AG04449 (cell line): ENCODE data around the gene SLCO2B1.
"Not testable (repeated sequence)": the region's sequence is repeated elsewhere in the genome, so short reads cannot be mapped to it uniquely, and the experiment has no call there.

Experiments used
- CTCF ChIA-PET: fragments of 350-600 bp; formaldehyde crosslinking; extraction: SDS; loops from one replicate; lab custom pipeline; 2021; ENCODE audit warnings: antibody characterized with exemption; lab: Yijun Ruan, JAX
- POLR2A ChIA-PET: fragments of 400-600, 350-600 bp; formaldehyde crosslinking; extraction: SDS; loops from one replicate; lab custom pipeline; 2020; ENCODE audit warnings: antibody characterized with exemption, inconsistent platforms; lab: Yijun Ruan, JAX
- DNase-seq: peaks from one replicate; pipeline ENCODE4 v3.0.0-alpha.2; 2010; ENCODE audit warnings: low read depth, low spot score
- H3K4me3 ChIP-seq: 2 replicates; pipeline ENCODE4 v1.5.1; 2011; ENCODE audit warnings: low read depth, mild to moderate bottlenecking, control low read depth, low read length
- CTCF ChIP-seq: IDR thresholded peaks from one replicate; pipeline ENCODE4 v1.5.1; 2011; ENCODE audit warnings: mild to moderate bottlenecking, moderate library complexity, low read length, control low read depth, inconsistent platforms; ENCODE audit not compliant: insufficient read depth; ENCODE audit errors: missing control alignments

SLCO2B1 gene

GRCh38 chr11:75150879-75151278 is at the start of gene SLCO2B1:
SLCO2B1 (plus strand) TSS chr11:75151107; CDS start chr11:75151382, 275 bp downstream.
- POLR2A ChIA-PET, result no interaction called here
- TF ChIP-seq CTCF, result no peak
- CTCF ChIA-PET, result interaction anchor here (0.8 to 15.7 kb wide), 6 partner anchors 9 to 107 kb away, joined by 3 to 438 read pairs (median 12); partner anchors contain the start of gene TPBGL
- no peak within 1 kb of the TSS for H3K4me3 ChIP-seq
- DNase-seq, result no peak

- no peak for DNase-seq
- ChIA-PET POLR2A (no interaction called here), CTCF (interaction anchor here (0.8 to 2.4 kb wide), 2 partner anchors 39 to 160 kb away, joined by 3 to 12 read pairs; no protein-coding TSS in a partner anchor)
- H3K4me3 ChIP-seq, result no peak overlapping the region
- TF ChIP-seq CTCF, result no peak
Measured at GRCh38 chr11:75101424-75102128, 49.3 kb upstream of the SLCO2B1 start.

GRCh38 chr11:75103380-75104026 is 47.4 kb upstream of the SLCO2B1 start:
- DNase-seq, result peak; percentile 29
- no peak overlapping the region for H3K4me3 ChIP-seq
- no peak for TF ChIP-seq CTCF
- CTCF ChIA-PET, result interaction anchor here (2.4 kb wide), 1 partner anchor 37 kb away, joined by 12 read pairs; no protein-coding TSS in a partner anchor
- POLR2A ChIA-PET, result no interaction called here

GRCh38 chr11:75105462-75105925 is 45.4 kb upstream of the SLCO2B1 start:
- no peak for TF ChIP-seq CTCF
- CTCF ChIA-PET, result interaction anchor here (0.6 to 1.0 kb wide), 2 partner anchors 35 to 279 kb away, joined by 3 to 4 read pairs; no protein-coding TSS in a partner anchor
- H3K4me3 ChIP-seq, result no peak overlapping the region
- POLR2A ChIA-PET, result no interaction called here
- DNase-seq, result no peak

- POLR2A ChIA-PET, result not testable (repeated sequence)
- CTCF ChIA-PET, result interaction anchor here (0.6 to 1.9 kb wide), 3 partner anchors 35 to 279 kb away, joined by 3 to 5 read pairs (median 3); no protein-coding TSS in a partner anchor
Measured at GRCh38 chr11:75105967-75106681, 44.8 kb upstream of the SLCO2B1 start.

GRCh38 chr11:75107187-75107586 is 43.7 kb upstream of the SLCO2B1 start:
- ChIA-PET POLR2A (no interaction called here), CTCF (interaction anchor here (0.7 to 1.9 kb wide), 3 partner anchors 25 to 36 kb away, joined by 3 to 5 read pairs (median 3); no protein-coding TSS in a partner anchor)
- no peak for DNase-seq
- TF ChIP-seq CTCF, result no peak
- H3K4me3 ChIP-seq, result no peak overlapping the region

More at GRCh38 chr11:75105967-75106681, 44.8 kb upstream of the SLCO2B1 start:
- not testable (repeated sequence) for DNase-seq, H3K4me3 ChIP-seq
